Stimulated activated naive CD8-positive, alpha-beta T cell treated with anti-CD3 and anti-CD28 coated beads, Interleukin-15, Interleukin-2, amounts not matched to agents 100 ng/mL and 50 ng/mL, for 24 hours (primary cell): ENCODE results near the gene SCN4A.

ENCODE experiments used
- H3K27ac Mint-ChIP-seq: one replicate; pipeline ENCODE4 v1.8.0; 2021; ENCODE audit warnings: mild to moderate bottlenecking, mixed read lengths
- H3K27me3 Mint-ChIP-seq: one replicate; pipeline ENCODE4 v1.8.0; 2021; ENCODE audit warnings: mixed read lengths
- H3K36me3 Mint-ChIP-seq: one replicate; pipeline ENCODE4 v1.8.0; 2021; ENCODE audit warnings: low read depth, mixed read lengths
- H3K4me1 Mint-ChIP-seq: one replicate; pipeline ENCODE4 v1.8.0; 2021; ENCODE audit warnings: low read depth, mixed read lengths
- H3K4me3 Mint-ChIP-seq: one replicate; pipeline ENCODE4 v1.8.0; 2021; ENCODE audit warnings: mild to moderate bottlenecking, mixed read lengths
- H3K9me3 Mint-ChIP-seq: one replicate; pipeline ENCODE4 v1.8.0; 2021; ENCODE audit warnings: mixed read lengths

Gene SCN4A

DNA sequence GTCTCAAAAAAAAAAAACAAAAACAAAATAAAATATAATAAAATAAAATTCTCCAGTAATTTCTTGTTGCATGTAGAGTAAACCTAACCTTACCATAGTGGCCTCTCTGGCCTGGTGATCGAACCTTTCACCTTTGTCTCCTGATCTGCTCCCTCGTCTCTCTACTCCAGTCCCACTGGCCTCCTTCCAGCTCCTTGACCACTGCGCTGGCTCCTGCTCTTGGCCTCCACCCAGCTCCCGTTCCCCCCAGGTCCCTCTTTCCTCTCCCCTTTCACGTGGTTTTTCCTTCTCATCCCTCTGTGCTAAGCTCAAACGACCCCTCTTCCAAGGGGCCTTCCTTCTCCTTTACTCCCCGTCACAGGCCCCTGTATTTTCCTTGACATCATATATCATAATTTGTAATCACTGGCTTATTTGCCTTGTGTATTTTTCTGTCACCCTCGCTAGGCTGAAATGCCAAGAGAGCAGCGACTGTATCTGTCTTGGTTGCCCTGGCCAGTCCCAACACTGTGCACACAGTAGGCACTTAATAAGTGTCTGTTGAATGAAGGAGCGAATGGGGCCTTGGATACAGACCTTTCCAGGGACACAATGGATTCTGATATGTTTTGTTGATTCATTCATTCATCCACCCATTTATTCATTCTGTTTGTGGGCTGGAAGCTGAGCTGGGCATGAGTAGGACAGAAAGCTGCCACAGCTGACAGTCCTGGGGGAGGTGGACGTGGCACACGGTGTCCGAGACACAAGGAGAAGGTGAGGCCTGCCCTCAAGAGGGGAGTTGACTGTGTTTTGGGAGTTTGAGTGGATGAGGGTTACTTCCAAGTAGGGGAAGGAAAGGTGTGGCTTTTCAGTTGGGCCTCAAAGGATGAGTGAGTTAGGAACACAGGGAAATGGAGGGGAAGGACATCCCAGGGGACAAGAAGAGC lies 5.8 kb upstream of the SCN4A start:
- Mint-ChIP-seq H3K4me1 (peaks cover 17% of the 10 kb centered on the region), H3K9me3 (peaks cover 11% of the 10 kb centered on the region), H3K4me3 (no peak overlapping the region), H3K27me3 (peaks cover 4% of the 10 kb centered on the region), H3K36me3 (peaks cover 5% of the 10 kb centered on the region), H3K27ac (no peak overlapping the region)

DNA sequence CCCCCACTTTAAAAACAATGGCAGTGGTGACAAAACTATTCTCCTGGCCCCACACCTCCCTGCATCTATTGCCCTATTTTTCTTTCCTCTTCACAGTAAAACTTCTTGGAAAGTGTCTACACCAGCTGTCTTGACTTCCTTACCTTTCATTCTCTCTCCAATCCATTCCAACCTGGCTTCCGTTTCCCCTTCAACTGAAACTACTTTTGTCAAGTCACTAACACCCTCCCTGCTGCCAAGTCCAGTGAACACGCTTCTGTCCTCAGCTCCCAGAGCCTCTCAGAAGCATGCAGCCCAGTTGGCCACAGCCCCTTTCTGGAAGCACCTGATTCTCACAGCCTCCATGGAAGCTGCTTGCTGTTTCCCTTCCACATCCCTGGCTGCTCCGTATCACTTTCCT lies 4.0 kb upstream of the SCN4A start:
- Mint-ChIP-seq H3K9me3 (peaks cover 1% of the 10 kb centered on the region), H3K4me1 (peaks cover 17% of the 10 kb centered on the region), H3K4me3 (no peak overlapping the region), H3K27ac (no peak overlapping the region), H3K27me3 (peaks cover 4% of the 10 kb centered on the region), H3K36me3 (no peaks in the 10 kb centered on the region)

DNA sequence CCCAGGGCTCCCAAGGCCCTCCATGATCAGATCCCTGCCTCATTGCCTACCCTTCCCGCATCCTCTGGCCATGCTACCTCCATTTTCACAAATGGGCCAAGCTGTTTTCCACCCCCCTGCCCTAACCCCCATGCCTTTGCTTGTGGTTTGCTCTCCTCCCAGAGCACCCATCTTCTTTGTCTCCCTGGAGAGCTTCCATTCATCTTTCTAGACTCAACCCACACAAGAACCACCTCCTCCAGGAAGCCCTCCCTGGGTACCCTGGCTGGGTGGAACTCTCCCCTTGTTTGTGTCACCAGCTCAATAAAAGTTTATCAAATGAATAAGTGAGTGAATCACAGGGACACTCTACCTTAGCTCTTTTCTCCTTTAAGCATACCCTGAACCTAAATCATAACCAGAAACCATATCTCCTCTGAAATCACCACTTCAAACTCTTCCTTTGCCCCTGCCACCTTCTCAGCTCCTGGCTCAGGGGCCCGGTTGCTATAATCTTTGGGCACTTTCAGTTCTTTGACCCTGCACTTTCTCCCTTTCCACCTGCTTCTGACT lies 2.9 kb upstream of the SCN4A start:
- no peak overlapping the region for H3K27ac Mint-ChIP-seq
- peaks cover 4% of the 10 kb centered on the region for H3K27me3 Mint-ChIP-seq
- no peaks in the 10 kb centered on the region for H3K9me3 Mint-ChIP-seq
- no peak overlapping the region for H3K4me3 Mint-ChIP-seq
- H3K36me3 Mint-ChIP-seq = no peaks in the 10 kb centered on the region
- peaks cover 17% of the 10 kb centered on the region for H3K4me1 Mint-ChIP-seq

DNA sequence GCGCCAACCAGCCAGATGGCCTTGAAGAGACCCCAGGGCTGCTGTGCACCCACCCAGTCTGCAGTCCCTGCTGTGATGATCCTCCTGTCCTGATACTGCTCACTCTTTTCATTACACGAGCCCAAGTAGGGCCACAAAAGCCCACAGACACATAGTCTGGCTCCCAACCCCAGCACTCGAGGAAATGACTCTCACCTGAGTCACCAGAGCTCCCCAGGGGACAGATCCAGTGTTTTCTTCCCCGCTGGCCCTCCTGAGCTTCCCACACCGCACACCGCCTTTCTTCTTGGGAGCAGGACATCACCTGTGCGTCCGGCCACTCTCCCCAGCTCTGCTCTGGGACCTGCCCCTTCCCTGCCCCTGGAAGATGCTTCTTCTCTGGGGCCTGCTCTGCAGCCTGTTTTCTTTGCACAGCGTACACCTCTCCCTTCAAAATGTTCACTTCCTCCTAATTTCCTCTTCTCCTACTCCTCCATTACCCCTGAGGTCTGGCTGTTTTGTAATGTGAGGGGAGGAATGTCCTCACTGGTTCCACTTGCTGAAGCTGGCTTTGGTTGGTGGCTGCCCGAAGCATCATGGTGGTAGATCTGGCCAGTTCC lies 2.0 kb upstream of the SCN4A start:
- Mint-ChIP-seq H3K27me3 (peaks cover 4% of the 10 kb centered on the region), H3K36me3 (no peaks in the 10 kb centered on the region), H3K27ac (no peak overlapping the region), H3K9me3 (no peaks in the 10 kb centered on the region), H3K4me3 (no peak overlapping the region), H3K4me1 (peaks cover 17% of the 10 kb centered on the region)

DNA sequence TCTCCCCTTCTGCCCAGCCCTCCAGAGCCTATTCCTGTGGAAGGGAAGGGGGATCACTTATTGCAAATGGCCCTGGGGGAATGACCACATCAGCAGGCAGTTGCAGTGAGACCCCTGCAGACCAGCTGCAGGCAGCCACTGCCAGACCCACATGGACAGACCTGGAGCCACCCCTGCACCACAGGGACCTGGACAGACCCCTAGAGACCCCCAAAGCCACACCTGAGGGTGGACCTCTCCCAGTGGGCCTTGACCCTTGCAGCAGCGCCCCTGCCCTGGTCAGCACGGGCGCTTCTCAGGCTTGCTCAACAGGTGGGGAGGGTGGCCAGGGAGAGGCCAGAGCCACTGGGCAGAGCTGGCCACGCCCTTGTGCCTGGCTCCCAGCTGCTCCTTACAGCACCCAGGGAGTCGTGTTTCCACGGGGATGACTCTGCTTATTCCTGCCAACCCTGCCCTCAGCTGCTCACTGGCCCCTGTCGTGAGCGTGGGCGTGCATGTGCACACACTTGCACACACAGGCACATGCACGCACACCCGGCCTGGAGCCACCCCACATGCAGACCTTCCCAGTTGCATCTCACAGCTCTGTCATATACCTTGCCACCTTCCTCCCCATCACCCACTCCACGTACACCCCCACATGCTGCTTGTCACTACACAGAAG lies 1.3 kb upstream of the SCN4A start:
- H3K9me3 Mint-ChIP-seq = no peaks in the 10 kb centered on the region
- H3K4me1 Mint-ChIP-seq = peaks cover 17% of the 10 kb centered on the region
- peak overlapping the region; percentile 47 for H3K27ac Mint-ChIP-seq
- peaks cover 4% of the 10 kb centered on the region for H3K27me3 Mint-ChIP-seq
- no peak overlapping the region for H3K4me3 Mint-ChIP-seq
- no peaks in the 10 kb centered on the region for H3K36me3 Mint-ChIP-seq

DNA sequence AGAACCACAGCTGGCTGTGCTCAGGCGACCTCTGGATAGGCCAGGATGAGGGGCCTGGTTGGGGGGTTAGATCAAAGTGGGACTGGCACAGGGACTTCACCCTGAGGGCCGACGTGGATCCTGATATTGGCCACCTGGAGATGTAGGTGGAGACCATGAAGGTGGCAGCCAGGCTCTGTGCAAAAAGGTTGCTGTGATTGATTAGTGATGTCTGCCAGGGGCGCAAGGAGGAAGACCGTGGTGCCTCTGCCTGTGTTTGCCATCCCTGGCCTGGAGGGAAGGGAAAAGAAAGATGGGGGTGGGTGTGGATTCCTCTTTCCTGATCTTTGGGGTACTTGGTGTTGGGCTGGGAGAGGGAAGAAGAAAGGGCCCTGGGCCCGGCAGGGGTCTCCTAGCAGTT lies 529 bp upstream of the SCN4A start:
- H3K27me3 Mint-ChIP-seq = peaks cover 4% of the 10 kb centered on the region
- no peaks in the 10 kb centered on the region for H3K9me3 Mint-ChIP-seq
- no peaks in the 10 kb centered on the region for H3K36me3 Mint-ChIP-seq
- H3K4me3 Mint-ChIP-seq = peak overlapping the region; percentile 24
- no peak overlapping the region for H3K27ac Mint-ChIP-seq
- peaks cover 20% of the 10 kb centered on the region for H3K4me1 Mint-ChIP-seq

DNA sequence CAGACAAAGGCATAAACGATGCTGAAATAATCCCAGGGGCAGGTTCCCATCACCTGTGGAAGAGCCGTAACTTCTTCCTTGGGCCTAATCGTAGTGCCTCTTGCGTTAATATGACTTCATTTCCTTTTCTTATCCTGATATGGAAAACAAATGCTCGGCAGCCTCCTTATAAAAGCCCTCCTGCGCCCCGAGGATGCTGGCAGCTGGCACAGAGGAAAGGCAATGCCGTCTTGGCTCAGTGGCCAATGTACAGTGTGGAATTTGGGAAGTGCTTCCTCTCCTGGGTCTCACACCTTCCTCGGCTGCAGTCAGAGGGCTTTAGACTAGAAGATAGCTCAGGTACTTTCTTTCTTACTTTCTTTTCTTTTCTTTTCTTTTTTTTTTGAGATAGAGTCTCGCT lies 3.4 kb downstream of the SCN4A start:
- no peaks in the 10 kb centered on the region for H3K27me3 Mint-ChIP-seq
- peaks cover 25% of the 10 kb centered on the region for H3K4me1 Mint-ChIP-seq
- H3K4me3 Mint-ChIP-seq = no peak overlapping the region
- no peaks in the 10 kb centered on the region for H3K36me3 Mint-ChIP-seq
- no peaks in the 10 kb centered on the region for H3K9me3 Mint-ChIP-seq
- H3K27ac Mint-ChIP-seq = no peak overlapping the region

DNA sequence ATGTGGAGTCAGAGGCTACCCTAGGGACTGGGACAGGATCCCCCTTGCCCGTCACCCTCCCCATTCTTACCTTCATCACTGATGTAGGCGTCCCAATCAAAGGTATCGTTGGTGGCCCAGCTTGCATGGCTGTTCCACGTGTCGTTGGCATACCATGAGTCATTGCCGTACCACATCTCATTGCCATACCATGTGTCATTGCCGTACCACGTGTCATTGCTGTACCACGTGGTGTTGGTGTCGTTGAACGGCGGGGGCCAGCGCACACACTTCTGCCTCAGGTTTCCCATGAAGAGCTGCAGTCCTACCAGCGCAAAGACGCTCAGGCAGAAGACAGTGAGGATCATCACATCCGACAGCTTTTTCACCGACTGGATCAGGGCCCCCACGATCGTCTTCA lies 4.8 kb downstream of the SCN4A start:
- H3K36me3 Mint-ChIP-seq = no peaks in the 10 kb centered on the region
- H3K27ac Mint-ChIP-seq = no peak overlapping the region
- H3K4me1 Mint-ChIP-seq = peaks cover 23% of the 10 kb centered on the region
- no peak overlapping the region for H3K4me3 Mint-ChIP-seq
- H3K27me3 Mint-ChIP-seq = no peaks in the 10 kb centered on the region
- H3K9me3 Mint-ChIP-seq = no peaks in the 10 kb centered on the region

DNA sequence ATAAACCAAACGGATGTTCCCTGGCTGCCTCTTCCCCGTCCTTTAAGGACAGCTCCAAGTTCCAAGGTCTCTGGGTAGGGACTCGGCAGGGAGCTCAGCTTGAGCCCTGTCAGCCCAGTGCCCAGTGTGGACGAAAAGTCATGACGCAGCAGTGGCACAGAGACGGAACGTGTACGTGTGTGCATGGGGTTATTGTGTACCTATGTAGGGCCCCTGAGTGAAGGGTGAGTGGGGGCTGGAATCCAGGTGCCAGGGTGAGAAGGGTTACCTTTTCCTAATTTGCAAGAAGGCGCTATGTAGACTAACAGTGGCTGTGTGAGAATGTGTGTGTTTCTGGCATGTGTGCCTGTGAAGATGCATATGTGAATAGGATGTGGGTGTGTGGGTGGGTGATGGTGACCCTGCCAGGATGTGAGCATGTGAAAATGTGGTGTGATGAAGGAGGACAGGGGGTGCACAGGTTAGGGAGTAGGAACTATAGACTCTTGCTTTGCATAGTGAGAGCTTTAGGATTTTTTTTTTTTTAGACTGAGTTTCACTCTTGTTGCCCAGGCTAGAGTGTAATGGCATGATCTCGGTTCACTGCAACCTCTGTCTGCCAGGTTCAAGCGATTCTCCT lies 6.0 kb downstream of the SCN4A start:
- Mint-ChIP-seq H3K4me3 (no peak overlapping the region), H3K9me3 (no peaks in the 10 kb centered on the region), H3K36me3 (no peaks in the 10 kb centered on the region), H3K4me1 (peaks cover 23% of the 10 kb centered on the region), H3K27ac (peak overlapping the region; percentile 2), H3K27me3 (no peaks in the 10 kb centered on the region)

DNA sequence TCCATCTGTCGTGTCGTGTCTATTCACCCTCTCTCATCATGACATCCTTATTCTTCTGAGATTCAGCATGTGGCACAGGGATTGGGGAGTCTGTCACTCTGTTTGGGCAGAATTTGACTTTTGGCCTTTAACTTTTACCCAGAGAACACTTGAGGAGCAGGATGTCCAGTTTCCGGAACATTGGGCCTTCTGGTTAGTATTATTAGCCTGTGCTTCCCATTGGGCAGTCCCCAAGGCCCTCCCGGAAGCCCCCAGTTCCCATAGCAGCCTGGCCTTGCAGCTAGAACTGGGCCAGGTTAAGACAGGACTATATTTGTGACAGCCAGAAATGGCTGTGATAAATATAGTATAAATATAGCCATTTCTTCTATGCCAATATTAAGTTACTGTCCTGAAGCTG lies 9.6 kb downstream of the SCN4A start:
- Mint-ChIP-seq H3K4me3 (no peak overlapping the region), H3K36me3 (no peaks in the 10 kb centered on the region), H3K9me3 (no peaks in the 10 kb centered on the region), H3K4me1 (peaks cover 23% of the 10 kb centered on the region), H3K27ac (no peak overlapping the region), H3K27me3 (no peaks in the 10 kb centered on the region)

DNA sequence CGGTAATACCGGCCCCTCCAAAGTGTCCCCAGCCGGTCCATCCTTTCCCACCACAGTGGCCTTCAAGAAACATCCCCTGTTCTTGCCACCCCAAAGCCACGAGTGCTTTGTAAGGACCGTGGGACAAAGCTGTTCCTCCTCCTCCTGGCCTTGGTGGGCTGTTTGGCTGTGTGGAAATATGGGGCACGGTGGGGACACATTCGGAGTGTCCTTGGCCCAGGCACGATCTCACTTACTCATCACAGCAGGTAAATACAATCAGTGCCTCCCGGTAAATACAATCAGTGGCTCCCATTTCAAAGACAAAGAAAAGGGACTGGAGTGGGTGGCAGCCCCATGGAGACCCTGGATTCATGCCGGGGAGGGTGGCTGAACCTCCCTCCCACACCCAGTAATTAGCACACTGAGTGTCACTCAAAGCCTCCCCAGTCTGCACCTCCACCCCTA lies 10.4 kb downstream of the SCN4A start:
- Mint-ChIP-seq H3K9me3 (no peaks in the 10 kb centered on the region), H3K27ac (no peak overlapping the region), H3K4me3 (no peak overlapping the region), H3K27me3 (no peaks in the 10 kb centered on the region), H3K36me3 (no peaks in the 10 kb centered on the region), H3K4me1 (peaks cover 15% of the 10 kb centered on the region)

DNA sequence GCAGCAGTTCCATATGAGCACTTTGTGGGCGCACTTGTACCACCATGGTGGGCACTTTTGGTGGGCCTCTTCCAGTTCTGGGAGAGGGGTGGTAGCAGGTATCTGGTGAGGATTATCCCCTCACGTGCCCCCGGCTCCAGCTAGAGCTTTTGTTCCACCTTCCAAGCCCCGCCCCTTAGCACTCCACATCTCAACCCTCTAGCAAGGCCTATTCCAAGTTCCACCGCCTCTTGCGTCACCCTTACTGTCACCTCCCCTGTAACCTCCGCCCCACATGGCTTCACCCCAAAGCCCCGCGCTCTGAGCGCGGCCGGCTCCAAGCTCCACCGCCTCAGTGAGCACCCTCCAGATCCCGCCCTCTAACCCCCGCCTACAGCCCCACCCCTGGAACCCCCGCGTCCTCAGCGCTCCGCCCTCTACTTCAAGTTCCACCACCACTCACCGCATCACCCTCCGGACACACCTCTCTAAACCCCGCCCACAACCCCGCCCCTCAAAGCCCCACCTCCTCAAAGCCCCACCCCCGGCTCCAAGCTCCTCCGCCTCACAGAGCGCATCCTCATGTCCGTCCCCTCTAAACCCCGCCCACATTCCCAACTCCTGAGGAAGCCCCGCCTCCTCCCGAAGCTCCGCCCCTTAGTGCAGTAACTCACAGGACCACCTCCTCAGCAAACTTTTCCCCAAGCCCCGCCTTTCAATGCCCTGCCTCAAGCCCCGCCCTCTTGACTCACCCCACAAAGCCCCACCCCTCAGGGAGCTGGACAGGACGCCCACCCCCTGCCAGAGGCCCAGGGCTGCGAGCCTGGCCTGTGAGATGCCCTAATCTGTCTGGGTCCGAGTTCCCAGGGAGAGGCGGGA lies 11.1 kb downstream of the SCN4A start:
- H3K36me3 Mint-ChIP-seq = no peaks in the 10 kb centered on the region
- H3K4me3 Mint-ChIP-seq = peak overlapping the region; percentile 17
- no peaks in the 10 kb centered on the region for H3K9me3 Mint-ChIP-seq
- no peaks in the 10 kb centered on the region for H3K27me3 Mint-ChIP-seq
- peaks cover 7% of the 10 kb centered on the region for H3K4me1 Mint-ChIP-seq
- H3K27ac Mint-ChIP-seq = no peak overlapping the region

DNA sequence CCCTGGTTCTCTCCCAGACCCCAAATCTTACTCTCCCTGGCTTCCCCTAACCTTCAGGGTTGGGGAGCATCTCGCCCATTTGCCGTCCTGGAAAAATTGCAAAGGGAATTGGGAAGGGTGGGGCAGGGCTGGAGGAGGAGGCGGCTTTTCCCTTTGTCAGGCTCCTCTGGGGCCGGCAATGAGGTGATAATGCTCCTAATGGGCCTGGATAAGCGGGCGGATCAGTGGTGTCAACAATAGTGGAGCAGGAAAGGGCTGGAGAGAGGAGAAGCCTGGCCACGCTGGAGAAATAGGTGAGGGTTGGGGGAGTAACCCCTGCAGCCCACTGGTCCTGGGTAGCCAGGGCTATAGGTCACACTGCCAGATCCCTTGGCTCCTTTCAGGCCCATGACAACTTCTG lies 12.3 kb downstream of the SCN4A start:
- H3K9me3 Mint-ChIP-seq = no peaks in the 10 kb centered on the region
- no peaks in the 10 kb centered on the region for H3K27me3 Mint-ChIP-seq
- H3K4me3 Mint-ChIP-seq = no peak overlapping the region
- no peak overlapping the region for H3K27ac Mint-ChIP-seq
- H3K36me3 Mint-ChIP-seq = no peaks in the 10 kb centered on the region
- H3K4me1 Mint-ChIP-seq = peaks cover 3% of the 10 kb centered on the region

DNA sequence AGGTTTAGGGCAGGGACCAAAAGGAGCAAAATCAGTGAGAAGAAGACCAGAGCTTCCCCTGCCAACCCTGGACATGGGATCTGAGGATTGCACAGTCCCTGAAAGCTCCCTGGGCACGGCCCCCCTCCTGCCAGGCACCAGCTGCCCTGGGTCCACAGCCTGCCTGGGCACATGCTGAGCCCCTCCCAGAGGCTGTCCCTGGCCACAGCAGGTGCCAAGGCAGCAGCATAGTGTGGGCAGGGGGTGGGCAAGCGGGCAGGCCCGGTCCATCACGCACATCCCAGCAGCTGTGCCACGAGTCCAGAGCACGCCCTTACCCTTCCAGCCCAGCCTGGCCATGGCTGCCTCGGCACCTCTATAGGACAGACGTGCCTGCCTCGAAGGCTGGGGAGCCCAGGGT lies 12.7 kb downstream of the SCN4A start:
- no peak overlapping the region for H3K27ac Mint-ChIP-seq
- H3K4me1 Mint-ChIP-seq = peaks cover 6% of the 10 kb centered on the region
- H3K9me3 Mint-ChIP-seq = no peaks in the 10 kb centered on the region
- no peaks in the 10 kb centered on the region for H3K36me3 Mint-ChIP-seq
- H3K4me3 Mint-ChIP-seq = no peak overlapping the region
- H3K27me3 Mint-ChIP-seq = no peaks in the 10 kb centered on the region
